Heart left ventricle (tissue), 16 donors: Measurements from ENCODE around the gene HAX1. TPM values are rescaled to one million over a fixed set of nuclear protein-coding genes. Genes with fewer than 3 reads are reported as not detected.
"Not testable (repeated sequence)": the region's sequence is repeated elsewhere in the genome, so short reads cannot be mapped to it uniquely, and the experiment has no call there.

Source experiments
- ATAC-seq, 4 donors: fragments of 200-7000 bp; cut with Tn5 transposase; one replicate each; pipeline ENCODE4 v1.9.1; 2020 to 2022; ENCODE audit warnings: moderate library complexity in 4 of 4, mild to moderate bottlenecking in 3 of 4, moderate number of reproducible peaks in 1 of 4
- DNase-seq, 5 donors: peaks; one replicate each; pipeline ENCODE4 v3.0.0-alpha.2; 2020
- H3K27ac ChIP-seq, 12 donors: fragments of 200-600 bp; sonication (generic) in 4 of 12; one replicate each; pipeline versions ENCODE4 v1.5.0 to v1.8.0; 2016 to 2022; ENCODE audit warnings: mild to moderate bottlenecking in 2 of 12
- H3K27me3 ChIP-seq, 9 donors: fragments of 200-600 bp; sonication (generic) in 2 of 9; one replicate each; pipeline versions ENCODE4 v1.5.1 to v1.8.0; 2016 to 2022; ENCODE audit warnings: mild to moderate bottlenecking in 3 of 9
- H3K36me3 ChIP-seq, 9 donors: fragments of 200-600 bp; sonication (generic) in 2 of 9; one replicate each; pipeline versions ENCODE4 v1.5.0 to v1.8.0; 2018 to 2022; ENCODE audit warnings: mild to moderate bottlenecking in 2 of 9
- H3K4me1 ChIP-seq, 12 donors: fragments of 200-600 bp; sonication (generic) in 4 of 12; one replicate each; pipeline versions ENCODE4 v1.5.0 to v1.8.0; 2016 to 2022; ENCODE audit warnings: mild to moderate bottlenecking in 3 of 12
- H3K4me3 ChIP-seq, 12 donors: fragments of 200-600 bp; sonication (generic) in 4 of 12; one replicate each; pipeline versions ENCODE4 v1.5.0 to v1.8.0; 2017 to 2022; ENCODE audit warnings: mild to moderate bottlenecking in 9 of 12, moderate library complexity in 4 of 12
- H3K9me3 ChIP-seq, 12 donors: fragments of 200-600 bp; sonication (generic) in 4 of 12; one replicate each; pipeline versions ENCODE4 v1.5.0 to v1.8.0; 2016 to 2022; ENCODE audit warnings: mild to moderate bottlenecking in 1 of 12
- POLR2A ChIP-seq, 2 donors: fragments of 450-650 bp; IDR thresholded peaks; one replicate each; pipeline ENCODE4 v1.6.1; 2017; ENCODE audit warnings: antibody characterized with exemption in 2 of 2, mild to moderate bottlenecking in 2 of 2, moderate library complexity in 2 of 2
- WGBS, 4 donors: extraction: QIAGEN DNeasy Blood & Tissue Kit in 2 of 4; methylation state at CpG; one replicate each; pipeline versions ENCODE4 v1.1.5 to v1.1.7; 2013 to 2018; 5-methylcytosine and 5-hydroxymethylcytosine counted together
- intact Hi-C, 10 donors: fragments of 100-400 bp; cut with DNase I; formaldehyde crosslinking; loops; one replicate each; pipeline versions ENCODE4 v1.11.1 to v1.14.2; 2022
- polyA plus RNA-seq, 2 donors: library from polyadenylated mRNA; stranded (reverse); fragments of 200-250 nt; gene quantifications; one replicate each; pipeline ENCODE4 v1.2.3, GENCODE V29; 2013
- total RNA-seq, 9 donors: library from RNA; depleted of rRNA in 2 of 9; stranded (reverse); fragments of >200 nt in 2 of 9; fragmentation: NEBNext Ultra II Directional in 3 of 9; extraction: Animal tissue kit (Norgen Biotek cat#: 25700) in 3 of 9; gene quantifications; one replicate each; pipeline versions ENCODE4 v1.1.0 to v1.2.4, GENCODE V29; 2016 to 2023
- TF ChIP-seq, protein P1 (sequence below), 12 donors: fragments of 200-600 bp; sonication (generic) in 4 of 12; IDR thresholded peaks; one replicate each; pipeline versions ENCODE4 v1.5.0 to v1.8.0; 2018 to 2022; ENCODE audit warnings: antibody characterized with exemption in 12 of 12, mild to moderate bottlenecking in 5 of 12
- donor health status: ischemic (EF 13 %, LVEDD 7.1; RV severe dilation, severe dysfunction).
- donor health status: healthy with polysubstance abuse.
- donor health status: DM: no; HTN: yes; CAD: no.
- donor health status: DM: no; HTN: no; CAD: no.
- donor health status: ischemic (EF 25% LVEDD 6.9; RV normal size, moderate dysfunction).
- donor health status: ischemic (EF 25% LVEDD 5.7; RV mildly dilated, moderate dysfunction).
- donor health status: healthy.
- donor health status: DM: yes; HTN: yes; CAD: no.
- donor health status: ischemic (EF 35%, LVEDD 5.7; RV mildly dilated, moderate dysfunction).
- donor health status: nonischemic (EF 11% LVEDD 7.7; RV severe dilation, severe dysfunction).
- donor health status: DM: yes; HTN: yes; CAD: no.
- donor health status: PGD.
- donor health status: ischemic (EF 29% LVEDD 5.4; RV normal size, mild dysfunction).
- donor health status: nonischemic (EF 23%, LVEDD 6.1; RV moderate dilation, normal function).

Gene HAX1
- total and polyA plus RNA-seq, 11 donors: 127 to 308 (median 165) TPM

- no peaks in the 10 kb centered on the region for H3K27me3 ChIP-seq
- TF ChIP-seq POLR2A (IDR thresholded peaks at IDR 0.05): no peak
- TF ChIP-seq, protein P1, sequence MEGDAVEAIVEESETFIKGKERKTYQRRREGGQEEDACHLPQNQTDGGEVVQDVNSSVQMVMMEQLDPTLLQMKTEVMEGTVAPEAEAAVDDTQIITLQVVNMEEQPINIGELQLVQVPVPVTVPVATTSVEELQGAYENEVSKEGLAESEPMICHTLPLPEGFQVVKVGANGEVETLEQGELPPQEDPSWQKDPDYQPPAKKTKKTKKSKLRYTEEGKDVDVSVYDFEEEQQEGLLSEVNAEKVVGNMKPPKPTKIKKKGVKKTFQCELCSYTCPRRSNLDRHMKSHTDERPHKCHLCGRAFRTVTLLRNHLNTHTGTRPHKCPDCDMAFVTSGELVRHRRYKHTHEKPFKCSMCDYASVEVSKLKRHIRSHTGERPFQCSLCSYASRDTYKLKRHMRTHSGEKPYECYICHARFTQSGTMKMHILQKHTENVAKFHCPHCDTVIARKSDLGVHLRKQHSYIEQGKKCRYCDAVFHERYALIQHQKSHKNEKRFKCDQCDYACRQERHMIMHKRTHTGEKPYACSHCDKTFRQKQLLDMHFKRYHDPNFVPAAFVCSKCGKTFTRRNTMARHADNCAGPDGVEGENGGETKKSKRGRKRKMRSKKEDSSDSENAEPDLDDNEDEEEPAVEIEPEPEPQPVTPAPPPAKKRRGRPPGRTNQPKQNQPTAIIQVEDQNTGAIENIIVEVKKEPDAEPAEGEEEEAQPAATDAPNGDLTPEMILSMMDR (IDR thresholded peaks at IDR 0.05): no peak
- peak overlapping the region; percentile 45 to 99 (median 82) for H3K4me3 ChIP-seq
- H3K9me3 ChIP-seq: no peaks in the 10 kb centered on the region
- WGBS, 4 donors: 41 to 53% (median 46%) methylated on average over 13 of the region's 13 CpGs
- peak in 1 of 4 donors; percentile 10 for ATAC-seq
- H3K27ac ChIP-seq: peak overlapping the region in 11 of 12 donors; percentile 73 to 97 (median 89)
- H3K36me3 ChIP-seq: peaks cover 0 to 68% (median 64%) of the 10 kb centered on the region in 9 donors
- intact Hi-C loops: loop anchor here in 8 of 10 donors (1.0 to 10.0 kb wide), 14 partner anchors 41 to 478 kb away; partner anchors contain the start of genes ATP8B2 (in 2 of the 8), RPS27 (in 2 of the 8) and UBAP2L (in 1 of the 8)
- peaks cover 0 to 22% (median 12%) of the 10 kb centered on the region in 12 donors for H3K4me1 ChIP-seq
- DNase-seq: no peak
Measured at GRCh38 chr1:154272999-154273563, 652 bp downstream of the HAX1 start.

- no peak for DNase-seq
- WGBS, 4 donors: 85 to 89% (median 87%) methylated on average over 7 of the region's 7 CpGs
- intact Hi-C loops: loop anchor here in 3 of 10 donors (10.0 kb wide), 3 partner anchors 58 to 482 kb away; partner anchors contain the start of gene RPS27 (in 1 of the 3)
Measured at GRCh38 chr1:154276797-154277196, 4.4 kb downstream of the HAX1 start.

DNA sequence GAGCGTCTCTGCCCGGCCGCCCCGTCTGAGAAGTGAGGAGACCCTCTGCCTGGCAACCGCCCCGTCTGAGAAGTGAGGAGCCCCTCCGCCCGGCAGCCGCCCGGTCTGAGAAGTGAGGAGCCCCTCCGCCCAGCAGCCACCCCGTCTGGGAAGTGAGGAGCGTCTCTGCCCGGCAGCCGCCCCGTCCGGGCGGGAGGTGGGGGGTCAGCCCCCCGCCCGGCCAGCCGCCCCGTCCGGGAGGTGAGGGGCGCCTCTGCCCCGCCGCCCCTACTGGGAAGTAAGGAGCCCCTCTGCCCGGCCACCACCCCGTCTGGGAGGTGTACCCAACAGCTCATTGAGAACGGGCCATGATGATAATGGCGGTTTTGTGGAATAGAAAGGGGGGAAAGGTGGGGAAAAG is 15.2 kb downstream of the HAX1 start:
- H3K4me1 ChIP-seq, ATAC-seq, H3K27me3 ChIP-seq, H3K9me3 ChIP-seq, H3K27ac ChIP-seq, H3K4me3 ChIP-seq, intact Hi-C loops, H3K36me3 ChIP-seq, DNase-seq: not testable (repeated sequence)
- 89 to 100% (median 93%) methylated on average over 3 to 26 of the region's 30 CpGs for WGBS, 4 donors

More at GRCh38 chr1:154276797-154277196, 4.4 kb downstream of the HAX1 start:
- peaks cover 0 to 38% (median 33%) of the 10 kb centered on the region in 9 donors for H3K36me3 ChIP-seq
- no peak for TF ChIP-seq POLR2A (IDR thresholded peaks at IDR 0.05)
- TF ChIP-seq, protein P1 (IDR thresholded peaks at IDR 0.05): peak in 7 of 12 donors; percentile 8 to 26 (median 11)
- no peak overlapping the region for H3K4me3 ChIP-seq
- no peaks in the 10 kb centered on the region for H3K9me3 ChIP-seq
- no peaks in the 10 kb centered on the region for H3K27me3 ChIP-seq
- no peak overlapping the region for H3K27ac ChIP-seq
- peaks cover 0 to 16% (median 10%) of the 10 kb centered on the region in 12 donors for H3K4me1 ChIP-seq
- ATAC-seq: no peak

DNA sequence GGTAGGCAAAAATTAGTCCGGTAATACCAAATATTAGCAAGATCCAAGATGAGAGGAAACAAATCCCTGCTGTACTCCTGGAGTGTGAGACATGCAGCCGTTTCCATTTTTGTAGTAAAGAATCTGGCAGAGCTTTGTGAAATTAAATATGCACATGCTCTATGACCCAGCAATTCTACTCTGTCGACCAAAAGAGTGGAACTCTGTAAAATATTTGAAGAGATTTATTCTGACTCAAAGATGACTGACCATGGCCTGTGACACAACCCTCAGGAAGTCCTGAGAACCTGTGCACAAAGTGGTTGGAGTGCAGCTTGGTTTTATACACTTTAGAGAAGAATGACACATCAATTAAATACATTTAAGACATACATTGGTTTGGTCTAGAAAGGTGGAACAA is 16.2 kb downstream of the HAX1 start:
- intact Hi-C loops: no loop called here
- TF ChIP-seq, protein P1 (IDR thresholded peaks at IDR 0.05): no peak
- no peak for ATAC-seq
- Histone ChIP-seq H3K27ac (no peak overlapping the region), H3K27me3 (peaks cover 0 to 4% (median 0%) of the 10 kb centered on the region in 9 donors), H3K4me1 (no peaks in the 10 kb centered on the region), H3K9me3 (peaks cover 0 to 1% (median 0%) of the 10 kb centered on the region in 12 donors), H3K4me3 (no peak overlapping the region), H3K36me3 (no peaks in the 10 kb centered on the region)
- DNase-seq: no peak
- WGBS, 4 donors: 70 to 77% (median 73%) methylated on average over 3 of the region's 3 CpGs
